HepG2 (cell line): Measurements from ENCODE around the gene INPP4B. TPM values are rescaled to one million over a fixed set of nuclear protein-coding genes. Genes with fewer than 3 reads are reported as not detected.

ENCODE experiments used
- ATAC-seq: fragments of 200-7000 bp; cut with Tn5 transposase; 3 replicates; pipeline ENCODE4 v1.9.1; 2020; ENCODE audit warnings: mild to moderate bottlenecking, moderate library complexity
- BruUV-seq: library from RNA; stranded (reverse); fragments of 400-500 nt; replicated peaks from 2 replicates; lab custom pipeline; 2021; lab: Mats Ljungman, UMichigan
- CTCF ChIA-PET: fragments of 300-600 bp; formaldehyde crosslinking; extraction: SDS; loops from one replicate; lab custom pipeline; 2021; ENCODE audit warnings: low total read pairs, inconsistent platforms, low intra/inter-chr PET ratio; lab: Yijun Ruan, JAX
- POLR2A ChIA-PET: fragments of 350-600 bp; sonication (Branson Sonifier 250); formaldehyde crosslinking; loops from one replicate; lab custom pipeline; 2020; ENCODE audit warnings: antibody characterized with exemption, inconsistent platforms; lab: Yijun Ruan, JAX
- DNase-seq: peaks from one replicate; pipeline ENCODE4 v3.0.0-alpha.2; 2015; ENCODE audit warnings: low spot score
- FAIRE-seq: peaks from 3 replicates; lab custom pipeline; 2011; peaks lifted over from hg19 to GRCh38; lab: Jason Lieb, UNC
- H2AFZ ChIP-seq: one replicate; pipeline ENCODE4 v1.6.1; 2011; ENCODE audit warnings: low read length, inconsistent platforms
- H3K27ac ChIP-seq: fragments of 300-600 bp; 3 replicates; pipeline ENCODE4 v1.8.0; 2011; ENCODE audit warnings: mixed run types, mild to moderate bottlenecking, mixed read lengths, low read length, inconsistent platforms; ENCODE audit not compliant: insufficient read depth; ENCODE audit errors: extremely low read length
- H3K27me3 ChIP-seq, 2 experiments: fragments of 200-600 bp in 1 of 2; 2 replicates in 1 of 2; 3 replicates in 1 of 2; pipeline versions ENCODE4 v1.6.0 to v1.8.0; 2011; ENCODE audit warnings: low read length in 2 of 2, mild to moderate bottlenecking in 2 of 2, moderate library complexity in 2 of 2, inconsistent platforms in 1 of 2; ENCODE audit not compliant: insufficient read depth in 2 of 2, control insufficient read depth in 1 of 2
- H3K36me3 ChIP-seq, 2 experiments: fragments of 200-600 bp in 1 of 2; replicated peaks in 1 of 2; 2 replicates in 1 of 2; 3 replicates in 1 of 2; pipeline versions ENCODE4 v1.5.1 to v1.8.0; 2011; ENCODE audit warnings: low read length in 2 of 2, inconsistent platforms in 1 of 2; ENCODE audit not compliant: insufficient read depth in 2 of 2, control insufficient read depth in 1 of 2
- H3K4me1 ChIP-seq: 2 replicates; pipeline ENCODE4 v1.5.1; 2012; ENCODE audit warnings: low read length, inconsistent platforms; ENCODE audit not compliant: insufficient read depth
- H3K4me2 ChIP-seq: 2 replicates; pipeline ENCODE4 v1.6.0; 2011; ENCODE audit warnings: low read depth, low read length, inconsistent platforms
- H3K4me3 ChIP-seq, 3 experiments: fragments of 200-600 bp in 1 of 3; sonication (generic), shearing (Covaris generic) in 1 of 3; replicated peaks in 1 of 3; 2 replicates each; pipeline ENCODE4 v1.5.1; 2011 to 2016; ENCODE audit warnings: low read length in 3 of 3, inconsistent platforms in 2 of 3, low read depth in 2 of 3, mild to moderate bottlenecking in 2 of 3, control low read depth in 1 of 3, mixed read lengths in 1 of 3; ENCODE audit not compliant: insufficient read depth in 1 of 3
- H3K79me2 ChIP-seq: one replicate; pipeline ENCODE4 v1.6.1; 2011; ENCODE audit warnings: low read length, inconsistent platforms; ENCODE audit not compliant: insufficient read depth
- H3K9ac ChIP-seq: 2 replicates; pipeline ENCODE4 v1.6.0; 2011; ENCODE audit warnings: mild to moderate bottlenecking, low read depth, low read length, inconsistent platforms; ENCODE audit not compliant: insufficient read depth
- H3K9me3 ChIP-seq: 2 replicates; pipeline ENCODE4 v1.5.1; 2012; ENCODE audit warnings: mild to moderate bottlenecking, low read length
- H4K20me1 ChIP-seq: 2 replicates; pipeline ENCODE4 v1.6.0; 2011; ENCODE audit warnings: inconsistent platforms, mild to moderate bottlenecking, low read length, moderate library complexity; ENCODE audit not compliant: insufficient read depth
- DBP ChIP-seq: sonication (generic); formaldehyde crosslinking; IDR thresholded peaks from 2 replicates; pipeline ENCODE4 v1.4.0; 2020; ENCODE audit warnings: missing genetic modification reagents; ENCODE audit errors: not compliant biosample characterization
- LBX2 ChIP-seq: sonication (generic); formaldehyde crosslinking; IDR thresholded peaks from 2 replicates; pipeline ENCODE4 v1.5.0; 2020; ENCODE audit warnings: missing genetic modification reagents, mild to moderate bottlenecking, borderline replicate concordance
- NFE2L1 ChIP-seq: sonication (generic); formaldehyde crosslinking; IDR thresholded peaks from 2 replicates; pipeline ENCODE4 v1.4.0; 2020; ENCODE audit warnings: missing genetic modification reagents, mild to moderate bottlenecking, borderline replicate concordance
- PHF20 ChIP-seq: sonication (generic); formaldehyde crosslinking; IDR thresholded peaks from 2 replicates; pipeline ENCODE4 v1.5.0; 2020; ENCODE audit warnings: mild to moderate bottlenecking, missing genetic modification reagents
- PLSCR1 ChIP-seq: sonication (generic); formaldehyde crosslinking; IDR thresholded peaks from 2 replicates; pipeline ENCODE4 v1.5.0; 2020; ENCODE audit warnings: missing genetic modification reagents, mild to moderate bottlenecking, borderline replicate concordance
- PPARG ChIP-seq: conservative IDR thresholded peaks from 2 replicates; pipeline ENCODE4 v1.6.1; 2016; ENCODE audit warnings: missing biosample characterization, missing genetic modification reagents
- RBFOX2 ChIP-seq: fragments of 200-400 bp; formaldehyde crosslinking; IDR thresholded peaks from 2 replicates; pipeline ENCODE4 v1.6.1; 2017; ENCODE audit warnings: low read depth, mild to moderate bottlenecking, low read length
- SRSF1 ChIP-seq: fragments of 200-400 bp; formaldehyde crosslinking; optimal IDR thresholded peaks from 2 replicates; pipeline ENCODE3; 2017; ENCODE audit warnings: mild to moderate bottlenecking, low read depth, low read length, moderate library complexity
- TFDP2 ChIP-seq: sonication (generic); formaldehyde crosslinking; IDR thresholded peaks from 2 replicates; pipeline ENCODE4 v1.4.0; 2020; ENCODE audit warnings: missing genetic modification reagents
- ZBTB7A ChIP-seq: sonication (generic); formaldehyde crosslinking; IDR thresholded peaks from 2 replicates; pipeline ENCODE4 v1.8.0; 2022; ENCODE audit warnings: mild to moderate bottlenecking, missing genetic modification reagents
- ZFP82 ChIP-seq: sonication (generic); formaldehyde crosslinking; IDR thresholded peaks from 2 replicates; pipeline ENCODE4 v1.5.1; 2020; ENCODE audit warnings: mild to moderate bottlenecking, missing genetic modification reagents, borderline replicate concordance
- ZNF205 ChIP-seq: IDR thresholded peaks from 2 replicates; pipeline ENCODE4 v1.6.1; 2018; ENCODE audit warnings: missing biosample characterization, missing genetic modification reagents
- ZNF326 ChIP-seq: sonication (generic); formaldehyde crosslinking; IDR thresholded peaks from 2 replicates; pipeline ENCODE4 v1.4.0; 2020; ENCODE audit warnings: missing genetic modification reagents, borderline replicate concordance
- ZNF430 ChIP-seq: sonication (generic); formaldehyde crosslinking; IDR thresholded peaks from 2 replicates; pipeline ENCODE4 v1.9.0; 2021; ENCODE audit warnings: mild to moderate bottlenecking, missing genetic modification reagents
- ZNF432 ChIP-seq: sonication (generic); formaldehyde crosslinking; IDR thresholded peaks from 2 replicates; pipeline ENCODE4 v1.5.0; 2020; ENCODE audit warnings: missing genetic modification reagents, mild to moderate bottlenecking, borderline replicate concordance
- ZNF512 ChIP-seq: sonication (generic); formaldehyde crosslinking; IDR thresholded peaks from 2 replicates; pipeline ENCODE4 v1.4.0; 2020; ENCODE audit warnings: mild to moderate bottlenecking, missing genetic modification reagents
- ZNF558 ChIP-seq: sonication (generic); formaldehyde crosslinking; IDR thresholded peaks from 2 replicates; pipeline ENCODE4 v1.9.0; 2022; ENCODE audit warnings: mild to moderate bottlenecking, missing genetic modification reagents, borderline replicate concordance
- ZSCAN12 ChIP-seq: sonication (generic); formaldehyde crosslinking; IDR thresholded peaks from 2 replicates; pipeline ENCODE4 v1.9.0; 2021; ENCODE audit warnings: mild to moderate bottlenecking, missing genetic modification reagents
- WGBS: methylation state at CpG from one replicate; pipeline ENCODE4 v1.1.6; 2017; ENCODE audit warnings: low lambda C conversion rate; 5-methylcytosine and 5-hydroxymethylcytosine counted together
- in situ Hi-C: cut with HindIII; loops from 2 replicates; pipeline ENCODE4 v1.10.0; 2017; ENCODE audit warnings: low pct_unique_long_range_greater_than_20kb; ENCODE audit not compliant: extremely low pct_ligation_motif_present
- intact Hi-C: fragments of 100-400 bp; cut with micrococcal nuclease; formaldehyde crosslinking; loops from one replicate; pipeline ENCODE4 v1.10.0; 2022; ENCODE audit not compliant: unreplicated experiment
- polyA plus RNA-seq, 8 experiments: library from polyadenylated mRNA; depleted of rRNA in 3 of 8; stranded (reverse) in 7 of 8; unstranded in 1 of 8; fragments of >200 nt; fragmentation: Illumina TruSeq in 4 of 8; extraction: Trizol in 4 of 8; gene quantifications; 2 replicates each; pipeline versions ENCODE4 v1.2.1 to v1.2.3, GENCODE V29; 2011 to 2016; ENCODE audit warnings: low read depth in 4 of 8, missing spikeins in 1 of 8, mixed read lengths in 1 of 8; ENCODE audit not compliant: insufficient read depth in 1 of 8
- total RNA-seq, 5 experiments: library from RNA; depleted of rRNA; stranded (reverse); fragments of >200 nt; fragmentation: Illumina TruSeq; extraction: Trizol; gene quantifications; 2 replicates each; pipeline ENCODE4 v1.2.3, GENCODE V29; 2016; ENCODE audit warnings: low read depth in 1 of 5

Gene INPP4B
- total and polyA plus RNA-seq, 2 of the 13 experiments (the other 11 are each of a cell fraction or from before 2014, with no cell fraction given): not detected

- TF ChIP-seq NFE2L1 (CRISPR knock-in tag) (no peak), RBFOX2 (no peak), DBP (CRISPR knock-in tag) (no peak), LBX2 (CRISPR knock-in tag) (no peak)
Measured at GRCh38 chr4:142203505-142203904, 642.6 kb downstream of the INPP4B start (continued).

GRCh38 chr4:142202404-142203332, 643.4 kb downstream of the INPP4B start:
- Histone ChIP-seq H3K4me2 (no peak overlapping the region), H3K4me3 (no peak overlapping the region), H3K27ac (no peak overlapping the region), H3K36me3 (no peaks in the 10 kb centered on the region), H3K27me3 (no peaks in the 10 kb centered on the region), H2AFZ (no peak overlapping the region), H3K9ac (no peak overlapping the region), H3K79me2 (no peaks in the 10 kb centered on the region), H3K9me3 (no peaks in the 10 kb centered on the region), H4K20me1 (no peaks in the 10 kb centered on the region), H3K4me1 (no peaks in the 10 kb centered on the region)
- CTCF ChIA-PET: no interaction called here
- intact Hi-C loops (no loop called here), in situ Hi-C loops (no loop called here)
- ATAC-seq (no peak), DNase-seq (no peak), FAIRE-seq (no peak)
- POLR2A ChIA-PET: no interaction called here
- BruUV-seq: no TSS peak
- under 1% methylated on average over 6 of the region's 6 CpGs for WGBS
- TF ChIP-seq SRSF1 (no peak), PLSCR1 (CRISPR knock-in tag) (no peak), PHF20 (CRISPR knock-in tag) (no peak), ZNF558 (no peak), ZNF430 (no peak), ZSCAN12 (CRISPR knock-in tag) (no peak), ZNF205 (no peak), TFDP2 (CRISPR knock-in tag) (no peak), ZNF432 (CRISPR knock-in tag) (no peak), ZBTB7A (CRISPR knock-in tag) (no peak), PPARG (no peak), ZNF512 (CRISPR knock-in tag) (no peak), ZNF326 (CRISPR knock-in tag) (no peak), ZFP82 (CRISPR knock-in tag) (no peak)
